ENCODE results near the gene MIGA2. TPM values are rescaled to one million over a fixed set of nuclear protein-coding genes. Genes with fewer than 3 reads are reported as not detected.
"Not testable (repeated sequence)": the region's sequence is repeated elsewhere in the genome, so short reads cannot be mapped to it uniquely, and the experiment has no call there.

Gene MIGA2
- total RNA-seq, 4 donors from 2014 or later, result 25.3 to 56.7 (median 34.2) TPM

- no peaks in the 10 kb centered on the region for H3K36me3 ChIP-seq
- no peak overlapping the region for H3K4me3 ChIP-seq
- no peak for TF ChIP-seq POLR2A (IDR thresholded peaks at IDR 0.05)
- TF ChIP-seq CTCF (IDR thresholded peaks at IDR 0.05), result no peak
- TF ChIP-seq EP300 (IDR thresholded peaks at IDR 0.05), result no peak
- 78 to 82% methylated on average over 12 of the region's 12 CpGs for WGBS, 2 donors
- no peak for DNase-seq (ENCODE audit: low spot score in 2 of 2)
- no peak overlapping the region for H3K27ac ChIP-seq
- H3K4me1 ChIP-seq, result peaks cover 0 to 25% (median 8%) of the 10 kb centered on the region in 4 donors
- H3K9me3 ChIP-seq, result no peaks in the 10 kb centered on the region
- no peaks in the 10 kb centered on the region for H3K27me3 ChIP-seq
Measured at GRCh38 chr9:129032541-129033159, 3.8 kb upstream of the MIGA2 start.

GRCh38 chr9:129033216-129033615 lies 3.2 kb upstream of the MIGA2 start:
- 91 to 93% methylated on average over 8 of the region's 8 CpGs for WGBS, 2 donors
- TF ChIP-seq POLR2A (IDR thresholded peaks at IDR 0.05) (no peak), EP300 (IDR thresholded peaks at IDR 0.05) (no peak), CTCF (IDR thresholded peaks at IDR 0.05) (no peak)
- DNase-seq (ENCODE audit: low spot score in 2 of 2), result no peak
- no peaks in the 10 kb centered on the region for H3K27me3 ChIP-seq
- H3K36me3 ChIP-seq, result no peaks in the 10 kb centered on the region
- no peak overlapping the region for H3K27ac ChIP-seq
- no peak overlapping the region for H3K4me3 ChIP-seq
- H3K9me3 ChIP-seq, result no peaks in the 10 kb centered on the region
- peaks cover 0 to 31% (median 13%) of the 10 kb centered on the region in 4 donors for H3K4me1 ChIP-seq

GRCh38 chr9:129035838-129036237 lies 588 bp upstream of the MIGA2 start:
- not testable (repeated sequence) for DNase-seq (ENCODE audit: low spot score in 2 of 2); H3K9me3 ChIP-seq; H3K27me3 ChIP-seq; H3K36me3 ChIP-seq
- H3K4me1 ChIP-seq, result peaks cover 0 to 34% (median 14%) of the 10 kb centered on the region in 4 donors
- WGBS, 2 donors, result 45 to 60% methylated on average over 13 of the region's 13 CpGs
- peak overlapping the region; percentile 70 to 96 (median 78) for H3K4me3 ChIP-seq
- peak overlapping the region; percentile 45 to 85 (median 78) for H3K27ac ChIP-seq

- H3K36me3 ChIP-seq, result peaks cover 0 to 21% (median 8%) of the 10 kb centered on the region in 3 donors
- WGBS, 2 donors, result 8 to 10% methylated on average over 32 of the region's 32 CpGs
- H3K4me3 ChIP-seq, result peak overlapping the region; percentile 70 to 96 (median 78)
- TF ChIP-seq POLR2A (IDR thresholded peaks at IDR 0.05), result no peak
- TF ChIP-seq EP300 (IDR thresholded peaks at IDR 0.05), result no peak
- no peak for TF ChIP-seq CTCF (IDR thresholded peaks at IDR 0.05)
- no peaks in the 10 kb centered on the region for H3K9me3 ChIP-seq
- no peaks in the 10 kb centered on the region for H3K27me3 ChIP-seq
- peak overlapping the region in 3 of 4 donors; percentile 71 to 79 (median 78) for H3K27ac ChIP-seq
- peaks cover 0 to 34% (median 14%) of the 10 kb centered on the region in 4 donors for H3K4me1 ChIP-seq
- DNase-seq (ENCODE audit: low spot score in 2 of 2), result no peak
Measured at GRCh38 chr9:129036923-129037766, 719 bp downstream of the MIGA2 start.

- TF ChIP-seq CTCF (IDR thresholded peaks at IDR 0.05) (no peak), POLR2A (IDR thresholded peaks at IDR 0.05) (no peak), EP300 (IDR thresholded peaks at IDR 0.05) (no peak)
- no peaks in the 10 kb centered on the region for H3K27me3 ChIP-seq
- peaks cover 0 to 27% (median 11%) of the 10 kb centered on the region in 3 donors for H3K36me3 ChIP-seq
- peak overlapping the region in 2 of 4 donors; percentile 26 to 71 for H3K27ac ChIP-seq
- H3K4me3 ChIP-seq, result peak overlapping the region; percentile 70 to 96 (median 78)
- no peak for DNase-seq (ENCODE audit: low spot score in 2 of 2)
- H3K9me3 ChIP-seq, result no peaks in the 10 kb centered on the region
- 38 to 41% methylated on average over 6 of the region's 6 CpGs for WGBS, 2 donors
- peaks cover 0 to 34% (median 14%) of the 10 kb centered on the region in 4 donors for H3K4me1 ChIP-seq
Measured at GRCh38 chr9:129037767-129038098, 1.3 kb downstream of the MIGA2 start.

Data from tibial nerve (tissue), 4 donors.